Neural crest cell (in vitro differentiated cells): Measurements from ENCODE around the gene KIAA0408. TPM values are rescaled to one million over a fixed set of nuclear protein-coding genes. Genes with fewer than 3 reads are reported as not detected.

Experiments used
- DNase-seq: peaks from one replicate; pipeline ENCODE4 v3.0.0; 2021; ENCODE audit warnings: low read depth, mixed read lengths, low spot score
- H3K27ac Mint-ChIP-seq: one replicate; pipeline ENCODE4 v1.8.0; 2021; ENCODE audit warnings: mild to moderate bottlenecking, mixed read lengths; ENCODE audit not compliant: unreplicated experiment
- H3K27me3 Mint-ChIP-seq: 2 replicates; pipeline ENCODE4 v1.8.0; 2021; ENCODE audit warnings: low read depth, mild to moderate bottlenecking, mixed read lengths
- H3K36me3 Mint-ChIP-seq: 2 replicates; pipeline ENCODE4 v1.8.0; 2021; ENCODE audit warnings: low read depth, mild to moderate bottlenecking, mixed read lengths
- H3K4me1 Mint-ChIP-seq: 2 replicates; pipeline ENCODE4 v1.8.0; 2021; ENCODE audit warnings: mixed read lengths
- H3K4me3 Mint-ChIP-seq: one replicate; pipeline ENCODE4 v1.8.0; 2021; ENCODE audit warnings: mild to moderate bottlenecking, mixed read lengths
- H3K9me3 Mint-ChIP-seq: 2 replicates; pipeline ENCODE4 v1.8.0; 2021; ENCODE audit warnings: mixed read lengths
- CTCF ChIP-seq: fragments of 200-600 bp; sonication (generic); conservative IDR thresholded peaks from 2 replicates; pipeline ENCODE4 v1.5.0; 2021; ENCODE audit warnings: antibody characterized with exemption, mild to moderate bottlenecking
- total RNA-seq: library from RNA; stranded (reverse); gene quantifications from 2 replicates; pipeline ENCODE4 v1.2.1, GENCODE V29; 2021

The KIAA0408 gene
- total RNA-seq, 1 donor from 2014 or later, result 39.1 TPM

GRCh38 chr6:127458222-127458621 lies 967 bp downstream of the KIAA0408 start:
- no peak for TF ChIP-seq CTCF
- Mint-ChIP-seq H3K36me3 (no peaks in the 10 kb centered on the region), H3K27ac (no peak overlapping the region), H3K9me3 (no peaks in the 10 kb centered on the region), H3K27me3 (no peaks in the 10 kb centered on the region), H3K4me1 (peaks cover 12% of the 10 kb centered on the region), H3K4me3 (no peak overlapping the region)
- DNase-seq, result no peak

- no peak for TF ChIP-seq CTCF
- Mint-ChIP-seq H3K27ac (no peak overlapping the region), H3K27me3 (no peaks in the 10 kb centered on the region), H3K4me1 (peaks cover 12% of the 10 kb centered on the region), H3K4me3 (no peak overlapping the region), H3K9me3 (no peaks in the 10 kb centered on the region), H3K36me3 (peaks cover under 1% of the 10 kb centered on the region)
- no peak for DNase-seq
Observed at GRCh38 chr6:127457456-127458064, 1.6 kb downstream of the KIAA0408 start.

- no peaks in the 10 kb centered on the region for H3K9me3 Mint-ChIP-seq
- peaks cover 12% of the 10 kb centered on the region for H3K4me1 Mint-ChIP-seq
- TF ChIP-seq CTCF, result no peak
- no peak overlapping the region for H3K27ac Mint-ChIP-seq
- no peak overlapping the region for H3K4me3 Mint-ChIP-seq
- no peaks in the 10 kb centered on the region for H3K27me3 Mint-ChIP-seq
- H3K36me3 Mint-ChIP-seq, result peaks cover 4% of the 10 kb centered on the region
- DNase-seq, result no peak
Observed at GRCh38 chr6:127456465-127456864, 2.7 kb downstream of the KIAA0408 start.

GRCh38 chr6:127453845-127454619 lies 5.2 kb downstream of the KIAA0408 start:
- Mint-ChIP-seq H3K27me3 (no peaks in the 10 kb centered on the region), H3K36me3 (peaks cover 16% of the 10 kb centered on the region), H3K27ac (no peak overlapping the region), H3K9me3 (no peaks in the 10 kb centered on the region), H3K4me3 (no peak overlapping the region), H3K4me1 (peaks cover 3% of the 10 kb centered on the region)
- no peak for TF ChIP-seq CTCF
- DNase-seq, result no peak

GRCh38 chr6:127452803-127453202 lies 6.4 kb downstream of the KIAA0408 start:
- DNase-seq, result no peak
- TF ChIP-seq CTCF, result no peak
- Mint-ChIP-seq H3K4me1 (no peaks in the 10 kb centered on the region), H3K4me3 (no peak overlapping the region), H3K27me3 (no peaks in the 10 kb centered on the region), H3K36me3 (peaks cover 21% of the 10 kb centered on the region), H3K9me3 (no peaks in the 10 kb centered on the region), H3K27ac (no peak overlapping the region)
